ENCODE data around the gene FREM1. TPM values are rescaled to one million over a fixed set of nuclear protein-coding genes. Genes with fewer than 3 reads are reported as not detected.

Gene FREM1
- total RNA-seq, 4 donors from 2014 or later, result 1.1 to 5.8 (median 2.1) TPM

DNA sequence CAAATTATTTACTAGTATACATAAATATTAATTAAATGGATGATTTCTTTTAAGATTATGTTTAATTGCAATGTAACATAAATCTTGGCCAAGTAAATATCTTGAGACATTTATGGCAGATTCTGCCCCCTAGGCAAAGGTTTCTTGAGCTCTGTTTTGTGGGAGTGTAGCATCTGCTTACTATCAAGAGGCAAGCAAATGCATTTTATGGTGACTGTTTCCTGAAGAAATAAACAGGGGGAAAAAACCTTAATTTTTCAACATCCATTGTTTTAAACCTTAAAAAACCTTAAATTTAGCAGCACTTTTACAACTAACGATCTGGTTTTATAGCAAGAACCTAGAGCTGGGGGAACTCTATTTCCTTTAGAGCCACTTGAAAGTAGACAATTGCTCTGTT is 25.7 kb upstream of the FREM1 start:
- no peaks in the 10 kb centered on the region for H3K36me3 ChIP-seq
- no peak overlapping the region for H3K4me3 ChIP-seq
- 72% methylated on average over 1 of the region's 1 CpG for WGBS
- H3K27me3 ChIP-seq, result no peaks in the 10 kb centered on the region
- TF ChIP-seq POLR2AphosphoS5 (IDR thresholded peaks at IDR 0.05), result no peak
- no peak for TF ChIP-seq POLR2A (IDR thresholded peaks at IDR 0.05)
- TF ChIP-seq CTCF (IDR thresholded peaks at IDR 0.05), result no peak
- TF ChIP-seq EP300 (IDR thresholded peaks at IDR 0.05), result no peak
- H3K4me1 ChIP-seq, result no peaks in the 10 kb centered on the region
- DNase-seq (ENCODE audit: low spot score in 2 of 2), result no peak
- H3K9me3 ChIP-seq, result no peaks in the 10 kb centered on the region
- H3K27ac ChIP-seq, result no peak overlapping the region

- Histone ChIP-seq H3K9me3 (no peaks in the 10 kb centered on the region), H3K27me3 (no peaks in the 10 kb centered on the region), H3K27ac (no peak overlapping the region), H3K36me3 (no peaks in the 10 kb centered on the region), H3K4me1 (no peaks in the 10 kb centered on the region), H3K4me3 (no peak overlapping the region)
- TF ChIP-seq POLR2A (IDR thresholded peaks at IDR 0.05) (no peak), CTCF (IDR thresholded peaks at IDR 0.05) (no peak), POLR2AphosphoS5 (IDR thresholded peaks at IDR 0.05) (no peak), EP300 (IDR thresholded peaks at IDR 0.05) (no peak)
- DNase-seq (ENCODE audit: low spot score in 2 of 2), result no peak
- WGBS, result 55% methylated on average over 4 of the region's 4 CpGs
Measured at GRCh38 chr9:14935106-14935751, 25.0 kb upstream of the FREM1 start.

DNA sequence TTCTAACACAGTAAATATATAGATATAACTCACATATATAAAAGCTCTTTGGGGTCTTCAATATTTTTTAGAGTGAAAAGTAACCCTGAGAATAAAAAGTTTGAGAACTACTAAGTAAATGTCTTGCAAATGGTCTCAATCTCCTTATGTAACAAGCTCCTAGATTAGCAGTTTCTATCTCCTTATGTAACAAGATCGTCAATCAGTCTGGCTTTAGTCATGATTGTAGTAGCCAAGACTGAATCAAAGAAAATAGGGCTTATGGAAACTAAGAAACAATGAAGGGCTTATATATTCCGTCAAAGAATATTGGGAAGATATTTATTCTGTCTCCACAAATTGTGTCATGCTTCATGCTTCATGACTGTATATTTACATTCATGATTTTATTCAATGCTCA is 22.4 kb upstream of the FREM1 start:
- Histone ChIP-seq H3K36me3 (no peaks in the 10 kb centered on the region), H3K4me3 (no peak overlapping the region), H3K4me1 (no peaks in the 10 kb centered on the region), H3K27ac (no peak overlapping the region), H3K9me3 (no peaks in the 10 kb centered on the region), H3K27me3 (no peaks in the 10 kb centered on the region)
- DNase-seq (ENCODE audit: low spot score in 2 of 2), result no peak
- no peak for TF ChIP-seq CTCF (IDR thresholded peaks at IDR 0.05)
- no peak for TF ChIP-seq POLR2AphosphoS5 (IDR thresholded peaks at IDR 0.05)
- no peak for TF ChIP-seq POLR2A (IDR thresholded peaks at IDR 0.05)
- no peak for TF ChIP-seq EP300 (IDR thresholded peaks at IDR 0.05)
- WGBS, result 61% methylated on average over 2 of the region's 2 CpGs

DNA sequence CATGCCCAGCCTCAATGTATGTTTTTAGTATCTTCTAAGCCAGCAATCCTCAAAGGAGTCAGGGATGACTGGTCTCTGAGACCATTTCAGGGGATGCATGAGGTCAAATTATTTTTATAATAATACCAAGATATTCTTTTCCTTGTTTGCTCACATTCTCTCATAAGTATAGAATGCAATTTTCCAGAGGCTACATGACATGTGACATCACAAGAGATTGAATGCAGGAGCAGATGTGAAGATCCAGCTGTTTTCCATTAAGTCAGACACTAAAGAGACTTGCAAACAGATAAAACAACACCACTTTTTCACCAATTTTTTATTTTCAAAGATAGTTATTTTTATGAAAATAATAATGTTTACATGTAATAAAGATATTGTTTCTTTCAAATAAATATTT is 22.0 kb upstream of the FREM1 start:
- no peak for DNase-seq (ENCODE audit: low spot score in 2 of 2)
- TF ChIP-seq POLR2AphosphoS5 (IDR thresholded peaks at IDR 0.05), result no peak
- no peak for TF ChIP-seq EP300 (IDR thresholded peaks at IDR 0.05)
- TF ChIP-seq POLR2A (IDR thresholded peaks at IDR 0.05), result no peak
- no peak for TF ChIP-seq CTCF (IDR thresholded peaks at IDR 0.05)
- Histone ChIP-seq H3K9me3 (no peaks in the 10 kb centered on the region), H3K27me3 (no peaks in the 10 kb centered on the region), H3K36me3 (no peaks in the 10 kb centered on the region), H3K27ac (no peak overlapping the region), H3K4me1 (no peaks in the 10 kb centered on the region), H3K4me3 (no peak overlapping the region)

DNA sequence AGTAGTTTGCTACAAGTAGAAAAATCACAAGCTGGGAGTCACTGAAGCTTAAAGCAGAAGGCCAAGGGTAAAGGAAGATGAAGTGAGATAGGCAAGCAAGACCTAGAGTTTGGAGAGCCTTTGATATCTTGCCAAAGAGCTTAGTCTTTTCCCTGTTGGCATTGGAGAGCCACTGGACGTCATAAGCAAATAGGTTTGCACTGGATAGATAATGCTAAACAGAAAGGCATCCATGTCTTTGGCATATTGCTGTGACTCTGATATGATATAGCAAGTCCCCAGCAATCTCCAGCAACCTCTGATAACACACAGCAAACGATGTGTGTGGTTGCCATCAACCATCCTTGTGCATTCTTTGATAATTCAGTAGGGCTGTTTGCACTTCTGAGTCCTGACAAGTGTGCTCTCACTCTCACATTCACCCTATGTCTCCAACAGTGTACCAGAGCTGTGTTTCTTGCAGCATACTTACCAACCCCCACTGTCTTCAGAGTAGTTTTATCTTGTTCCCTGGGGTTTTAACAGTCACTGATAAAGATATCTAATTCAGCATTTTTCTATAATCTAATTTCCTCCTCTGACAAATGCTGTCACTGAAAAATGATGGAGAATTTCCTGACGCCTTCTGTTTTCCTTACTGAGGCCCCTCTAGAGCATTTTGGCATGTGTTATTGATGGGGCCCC is 16.9 kb upstream of the FREM1 start:
- no peak overlapping the region for H3K4me3 ChIP-seq
- TF ChIP-seq EP300 (IDR thresholded peaks at IDR 0.05) (no peak), POLR2AphosphoS5 (IDR thresholded peaks at IDR 0.05) (no peak), CTCF (IDR thresholded peaks at IDR 0.05) (no peak), POLR2A (IDR thresholded peaks at IDR 0.05) (no peak)
- no peaks in the 10 kb centered on the region for H3K9me3 ChIP-seq
- peaks cover 6% of the 10 kb centered on the region for H3K4me1 ChIP-seq
- WGBS, result 55% methylated on average over 3 of the region's 3 CpGs
- H3K27ac ChIP-seq, result no peak overlapping the region
- DNase-seq (ENCODE audit: low spot score in 2 of 2), result no peak
- no peaks in the 10 kb centered on the region for H3K27me3 ChIP-seq
- no peaks in the 10 kb centered on the region for H3K36me3 ChIP-seq
